IMR-90 (cell line): Measurements from ENCODE around the gene GRHL3. TPM values are rescaled to one million over a fixed set of nuclear protein-coding genes. Genes with fewer than 3 reads are reported as not detected.

ENCODE experiments used
- ATAC-seq: fragments of 200-7000 bp; cut with Tn5 transposase; 2 replicates; pipeline ENCODE4 v1.9.1; 2020; ENCODE audit warnings: low read depth, mild to moderate bottlenecking, moderate library complexity
- BruUV-seq: library from RNA; stranded (reverse); fragments of 400-500 nt; replicated peaks from 2 replicates; lab custom pipeline; 2021; lab: Mats Ljungman, UMichigan
- CTCF ChIA-PET: fragments of 300-600 bp; formaldehyde crosslinking; extraction: SDS; loops from one replicate; lab custom pipeline; 2021; ENCODE audit warnings: antibody characterized with exemption; lab: Yijun Ruan, JAX
- POLR2A ChIA-PET: fragments of 300-600 bp; sonication (Branson Sonifier 250); formaldehyde crosslinking; loops from one replicate; lab custom pipeline; 2022; ENCODE audit warnings: antibody characterized with exemption; ENCODE audit not compliant: unreplicated experiment; lab: Charles Lee
- DNase-seq: peaks from one replicate; pipeline ENCODE4 v3.0.0; 2013
- H2AFZ ChIP-seq: replicated peaks from 2 replicates; pipeline ENCODE3; 2013; ENCODE audit warnings: low read length, mild to moderate bottlenecking; ENCODE audit not compliant: poor library complexity
- H2AK5ac ChIP-seq: 2 replicates; pipeline ENCODE4 v1.6.1; 2013; ENCODE audit warnings: low read depth, low read length, inconsistent platforms
- H2AK9ac ChIP-seq: replicated peaks from 2 replicates; pipeline ENCODE3; 2013; ENCODE audit warnings: mild to moderate bottlenecking, low read depth, low read length, moderate library complexity; ENCODE audit not compliant: poor library complexity
- H2BK120ac ChIP-seq: 2 replicates; pipeline ENCODE4 v1.6.1; 2013; ENCODE audit warnings: low read depth, low read length, inconsistent platforms
- H2BK15ac ChIP-seq: 3 replicates; pipeline ENCODE4 v1.6.1; 2013; ENCODE audit warnings: low read depth, low read length, inconsistent platforms
- H2BK20ac ChIP-seq: 2 replicates; pipeline ENCODE4 v1.6.1; 2013; ENCODE audit warnings: low read depth, mild to moderate bottlenecking, inconsistent platforms, low read length, moderate library complexity
- H2BK5ac ChIP-seq: 2 replicates; pipeline ENCODE4 v1.6.1; 2013; ENCODE audit warnings: mild to moderate bottlenecking, low read depth, low read length, inconsistent platforms; ENCODE audit not compliant: poor library complexity, severe bottlenecking
- H3K14ac ChIP-seq: replicated peaks from 2 replicates; pipeline ENCODE4 v1.6.1; 2013; ENCODE audit warnings: low read depth, low read length, inconsistent platforms
- H3K18ac ChIP-seq: 2 replicates; pipeline ENCODE4 v1.6.1; 2013; ENCODE audit warnings: low read depth, low read length, control low read depth
- H3K23ac ChIP-seq: 2 replicates; pipeline ENCODE4 v1.6.1; 2013; ENCODE audit warnings: low read depth, low read length, inconsistent platforms
- H3K27ac ChIP-seq: 2 replicates; pipeline ENCODE4 v1.5.1; 2013; ENCODE audit warnings: mild to moderate bottlenecking, control low read depth, low read length; ENCODE audit not compliant: insufficient read depth
- H3K27me3 ChIP-seq: 2 replicates; pipeline ENCODE4 v1.6.1; 2013; ENCODE audit warnings: low read length; ENCODE audit not compliant: control insufficient read depth, insufficient read depth
- H3K36me3 ChIP-seq: 2 replicates; pipeline ENCODE4 v1.6.1; 2013; ENCODE audit warnings: low read length, mixed read lengths; ENCODE audit not compliant: control insufficient read depth, insufficient read depth
- H3K4ac ChIP-seq: 2 replicates; pipeline ENCODE4 v1.6.1; 2013; ENCODE audit warnings: low read depth, low read length, inconsistent platforms
- H3K4me1 ChIP-seq: 2 replicates; pipeline ENCODE4 v1.6.1; 2013; ENCODE audit warnings: low read length, mixed read lengths; ENCODE audit not compliant: control insufficient read depth, insufficient read depth
- H3K4me2 ChIP-seq: 2 replicates; pipeline ENCODE4 v1.6.1; 2013; ENCODE audit warnings: low read depth, mild to moderate bottlenecking, control low read depth, low read length, moderate library complexity
- H3K4me3 ChIP-seq: 2 replicates; pipeline ENCODE4 v1.5.1; 2013; ENCODE audit warnings: low read depth, mild to moderate bottlenecking, control low read depth, low read length, moderate library complexity; ENCODE audit not compliant: insufficient read depth
- H3K56ac ChIP-seq: 2 replicates; pipeline ENCODE4 v1.6.1; 2013; ENCODE audit warnings: low read length, inconsistent platforms; ENCODE audit not compliant: insufficient read depth; ENCODE audit errors: extremely low read depth
- H3K79me1 ChIP-seq, 2 experiments: 2 replicates each; pipeline ENCODE4 v1.6.1; 2013; ENCODE audit warnings: low read length in 2 of 2, inconsistent platforms in 1 of 2, low read depth in 1 of 2
- H3K9ac ChIP-seq: 2 replicates; pipeline ENCODE4 v1.6.1; 2013; ENCODE audit warnings: low read depth, low read length, control low read depth
- H3K9me1 ChIP-seq: 2 replicates; pipeline ENCODE4 v1.6.1; 2013; ENCODE audit warnings: low read length, inconsistent platforms; ENCODE audit not compliant: insufficient read depth
- H3K9me3 ChIP-seq: 2 replicates; pipeline ENCODE4 v1.6.1; 2013; ENCODE audit warnings: low read length; ENCODE audit not compliant: control insufficient read depth, insufficient read depth
- H4K20me1 ChIP-seq: 2 replicates; pipeline ENCODE4 v1.6.1; 2013; ENCODE audit warnings: low read length, inconsistent platforms; ENCODE audit not compliant: insufficient read depth
- H4K5ac ChIP-seq: 2 replicates; pipeline ENCODE4 v1.6.1; 2013; ENCODE audit warnings: mild to moderate bottlenecking, low read depth, low read length, control low read depth
- H4K8ac ChIP-seq, 2 experiments: 2 replicates each; pipeline ENCODE4 v1.6.1; 2013; ENCODE audit warnings: low read depth in 2 of 2, low read length in 2 of 2, control low read depth in 1 of 2, inconsistent platforms in 1 of 2
- H4K91ac ChIP-seq: 2 replicates; pipeline ENCODE4 v1.6.1; 2013; ENCODE audit warnings: low read depth, low read length, inconsistent platforms; ENCODE audit not compliant: insufficient read depth
- BHLHE40 ChIP-seq: fragments of 150-350 bp; IDR thresholded peaks from 2 replicates; pipeline ENCODE4 v1.6.1; 2016; ENCODE audit warnings: mild to moderate bottlenecking, low read depth, low read length
- RFX5 ChIP-seq: IDR thresholded peaks from 2 replicates; pipeline ENCODE4 v1.8.0; 2012; ENCODE audit warnings: low read depth, mild to moderate bottlenecking, low read length, moderate library complexity
- WGBS, 2 experiments: methylation state at CpG; one replicate each; pipeline versions ENCODE4 v1.1.5 to v1.1.7; 2013; ENCODE audit warnings: missing lambda C conversion rate in 2 of 2; ENCODE audit not compliant: insufficient read length in 1 of 2; ENCODE audit errors: extremely low coverage in 2 of 2; 5-methylcytosine and 5-hydroxymethylcytosine counted together
- dilution Hi-C: fragments of 300-500 bp; cut with HindIII; formaldehyde crosslinking; loops from one replicate; pipeline ENCODE4 v1.14.3; 2018; ENCODE audit warnings: low sequenced_read_pairs; ENCODE audit not compliant: unreplicated experiment
- in situ Hi-C: fragments of 300-500 bp; cut with MboI; formaldehyde crosslinking; loops from 3 replicates; pipeline ENCODE4 v1.14.3; 2019; ENCODE audit warnings: low sequenced_read_pairs, inconsistent platforms, mixed read lengths
- intact Hi-C: fragments of 100-400 bp; cut with micrococcal nuclease; formaldehyde crosslinking; loops from 2 replicates; pipeline ENCODE4 v1.10.0; 2022
- polyA plus RNA-seq, 3 experiments: library from polyadenylated mRNA; depleted of rRNA; stranded (reverse); fragments of >200 nt; gene quantifications; 2 replicates each; pipeline ENCODE4 v1.2.3, GENCODE V29; 2012; ENCODE audit warnings: low replicate concordance in 1 of 3
- total RNA-seq: library from RNA; depleted of rRNA; stranded (reverse); fragments of >200 nt; gene quantifications from 2 replicates; pipeline ENCODE4 v1.2.3, GENCODE V29; 2012

The GRHL3 gene
- total and polyA plus RNA-seq, 2 of the 4 experiments (the other 2 are of a cell fraction) = not detected

GRCh38 chr1:24279590-24280232 lies 39.4 kb upstream of the GRHL3 start:
- Histone ChIP-seq H3K27ac (no peak overlapping the region), H3K9me3 (peaks cover 2% of the 10 kb centered on the region; the same call in 1 of the 2 replicates), H2BK20ac (no peak overlapping the region), H2BK120ac (no peak overlapping the region), H3K9ac (no peak overlapping the region), H4K91ac (no peak overlapping the region), H3K56ac (no peak overlapping the region), H3K4me2 (no peak overlapping the region), H2AK5ac (no peak overlapping the region), H3K4ac (no peak overlapping the region), H3K14ac (no peak overlapping the region), H3K4me3 (no peak overlapping the region), H3K79me1 (no peaks in the 10 kb centered on the region), H2BK5ac (no peak overlapping the region), H3K36me3 (no peaks in the 10 kb centered on the region), H3K23ac (no peak overlapping the region), H3K4me1 (peaks cover 7% of the 10 kb centered on the region; the same call in 1 of the 2 replicates), H4K20me1 (no peaks in the 10 kb centered on the region), H2AK9ac (no peak overlapping the region), H3K9me1 (0 out of 2 replicates have a peak, but pooled peaks cover 5% of the 10 kb centered on the region), H4K5ac (no peak overlapping the region), H4K8ac (no peak overlapping the region), H3K18ac (no peak overlapping the region), H2BK15ac (no peak overlapping the region), H2AFZ (no peak overlapping the region), H3K27me3 (peaks cover 25% of the 10 kb centered on the region)
- ChIA-PET CTCF (no interaction called here), POLR2A (no interaction called here)
- no peak for TF ChIP-seq BHLHE40
- no peak for TF ChIP-seq RFX5
- no peak for DNase-seq
- no TSS peak for BruUV-seq
- 40% methylated on average over 1 of the region's 5 CpGs; no CpG with 5 or more reads in 1 of the 2 experiments for WGBS, 2 experiments
- intact Hi-C loops (no loop called here), dilution Hi-C loops (no loop called here), in situ Hi-C loops (no loop called here)
- ATAC-seq = no peak
